GM18861 (cell line): ENCODE results near the gene KIF16B.

Source experiments
- ATAC-seq: cut with Tn5 transposase; IDR thresholded peaks from one replicate; pipeline ENCODE4 v1.9.1; 2021; ENCODE audit not compliant: unreplicated experiment

KIF16B gene

GRCh38 chr20:16308754-16309153 is 264.5 kb downstream of the KIF16B start:
- ATAC-seq: no peak

GRCh38 chr20:16302818-16303217 is 270.4 kb downstream of the KIF16B start:
- no peak for ATAC-seq

GRCh38 chr20:16301986-16302385 is 271.3 kb downstream of the KIF16B start:
- no peak for ATAC-seq

- no peak for ATAC-seq
Observed at GRCh38 chr20:16299897-16300296, 273.4 kb downstream of the KIF16B start.

- no peak for ATAC-seq
Observed at GRCh38 chr20:16296931-16297330, 276.3 kb downstream of the KIF16B start.

GRCh38 chr20:16295534-16295933 is 277.7 kb downstream of the KIF16B start:
- no peak for ATAC-seq

GRCh38 chr20:16293590-16293989 is 279.7 kb downstream of the KIF16B start:
- ATAC-seq: no peak

- no peak for ATAC-seq
Observed at GRCh38 chr20:16292226-16292880, 280.9 kb downstream of the KIF16B start.

GRCh38 chr20:16290358-16290757 is 282.9 kb downstream of the KIF16B start:
- no peak for ATAC-seq

GRCh38 chr20:16287776-16288175 is 285.5 kb downstream of the KIF16B start:
- ATAC-seq: no peak

GRCh38 chr20:16286601-16287000 is 286.6 kb downstream of the KIF16B start:
- ATAC-seq: no peak

- no peak for ATAC-seq
Observed at GRCh38 chr20:16284385-16285100, 288.7 kb downstream of the KIF16B start.

GRCh38 chr20:16283978-16284377 is 289.3 kb downstream of the KIF16B start:
- ATAC-seq: no peak

GRCh38 chr20:16283307-16283706 is 289.9 kb downstream of the KIF16B start:
- ATAC-seq: no peak

GRCh38 chr20:16280219-16280618 is 293.0 kb downstream of the KIF16B start:
- ATAC-seq: no peak

GRCh38 chr20:16279320-16279719 is 293.9 kb downstream of the KIF16B start:
- no peak for ATAC-seq

- no peak for ATAC-seq
Observed at GRCh38 chr20:16273812-16274555, 299.3 kb downstream of the KIF16B start.

GRCh38 chr20:16272780-16273360 is 300.4 kb downstream of the KIF16B start:
- ATAC-seq: no peak

- ATAC-seq: no peak
Observed at GRCh38 chr20:16271450-16271849, 301.8 kb downstream of the KIF16B start.

- ATAC-seq: no peak
Observed at GRCh38 chr20:16270989-16271388, 302.3 kb downstream of the KIF16B start.

- no peak for ATAC-seq
Observed at GRCh38 chr20:16270314-16270931, 302.8 kb downstream of the KIF16B start.
